GM12891 (cell line): ENCODE results near the gene LHX6.

Source experiments
- POLR2A ChIP-seq: IDR thresholded peaks from 2 replicates; pipeline ENCODE4 v1.6.1; 2011; ENCODE audit warnings: low read depth, low read length, control low read depth
- POLR2AphosphoS5 ChIP-seq: IDR thresholded peaks from 2 replicates; pipeline ENCODE4 v1.6.1; 2011; ENCODE audit warnings: low read depth, low read length, control low read depth

DNA sequence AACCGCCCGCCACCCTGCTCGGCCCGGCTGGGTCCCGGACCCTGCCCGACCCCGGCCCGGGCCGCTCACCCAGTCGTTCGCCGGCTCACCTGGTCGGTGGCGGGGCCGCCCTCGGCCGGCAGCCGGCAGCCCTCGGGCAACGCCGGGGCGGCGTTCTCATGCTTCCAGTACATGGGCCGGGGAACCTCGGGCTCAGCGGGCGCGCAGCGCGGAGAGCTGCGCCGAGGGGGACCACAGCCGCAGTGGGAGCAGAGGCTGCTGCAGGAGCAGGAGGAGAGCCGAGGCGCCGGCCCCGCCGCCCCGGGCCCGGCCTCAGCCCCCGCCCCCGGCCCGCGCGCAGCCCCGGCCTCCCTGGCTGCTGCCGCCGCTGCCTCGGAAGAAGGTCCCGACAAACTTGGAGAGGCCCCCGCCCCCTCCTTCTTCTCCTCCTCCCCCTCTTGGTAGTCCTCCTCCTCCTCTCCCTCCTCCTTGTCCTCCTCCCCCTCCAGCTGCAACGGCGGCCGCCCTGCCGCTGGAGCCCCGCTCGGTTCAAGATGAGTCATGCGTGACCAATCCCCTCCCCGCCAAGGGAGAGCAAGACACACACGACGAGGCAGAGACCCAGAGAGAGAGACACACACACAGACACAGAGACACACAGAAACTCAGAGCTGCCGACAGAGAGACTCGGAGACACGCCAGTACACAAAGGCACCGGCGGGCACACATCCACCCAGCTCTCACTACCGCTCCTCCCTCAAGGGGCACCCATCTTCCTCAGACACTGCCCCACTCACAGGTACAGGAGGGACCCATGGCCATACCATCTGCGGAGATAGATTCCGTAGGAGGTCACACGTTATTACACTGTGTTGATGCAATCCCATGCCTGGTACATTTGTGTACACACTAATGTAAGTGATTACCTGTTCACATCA, at the start of gene LHX6:
- TF ChIP-seq POLR2A: no peak
- TF ChIP-seq POLR2AphosphoS5: no peak
